Left cardiac atrium (tissue), 4 donors: Measurements from ENCODE around the gene NELFB. TPM values are rescaled to one million over a fixed set of nuclear protein-coding genes. Genes with fewer than 3 reads are reported as not detected.

Experiments used
- ATAC-seq, 2 donors: fragments of 200-7000 bp; cut with Tn5 transposase; one replicate each; pipeline ENCODE4 v1.9.1; 2020; ENCODE audit warnings: mild to moderate bottlenecking in 2 of 2, moderate library complexity in 2 of 2
- DNase-seq: peaks from one replicate; pipeline ENCODE4 v3.0.0-alpha.2; 2020
- intact Hi-C, 2 donors: fragments of 100-400 bp; cut with DNase I; formaldehyde crosslinking; loops; one replicate each; pipeline versions ENCODE4 v1.14.1 to v1.15.1; 2022 to 2023
- total RNA-seq, 2 donors: library from RNA; stranded (reverse); fragmentation: NEBNext Ultra II Directional; extraction: Animal tissue kit (Norgen Biotek cat#: 25700); gene quantifications; one replicate each; pipeline ENCODE4 v1.2.1, GENCODE V29; 2021
- donor health status: DM: no; HTN: yes; CAD: no.
- donor health status: DM: no; HTN: yes; CAD: no; lungs with severe emphysema.
- donor health status: DM: yes; HTN: yes; CAD: no.
- donor health status: Dilated cardiomyopathy.

NELFB gene
- total RNA-seq, 2 donors from 2014 or later: 35.1 to 38.1 TPM

- peak; percentile 56 to 61 for ATAC-seq
- intact Hi-C loops: loop anchor here in 1 of 2 donors (10.0 kb wide), 1 partner anchor 229 kb away; no protein-coding TSS in a partner anchor
- DNase-seq: peak; percentile 55
These were observed 40.2 kb downstream of the NELFB start for GRCh38 chr9:137295238-137295811.

GRCh38 chr9:137295849-137296669 is 40.9 kb downstream of the NELFB start:
- intact Hi-C loops: loop anchor here in 1 of 2 donors (10.0 kb wide), 1 partner anchor 229 kb away; no protein-coding TSS in a partner anchor

GRCh38 chr9:137296670-137297664 is 41.8 kb downstream of the NELFB start:
- ATAC-seq (peak; percentile 27 to 33), DNase-seq (peak; percentile 86)
- intact Hi-C loops: loop anchor here in 1 of 2 donors (10.0 kb wide), 1 partner anchor 228 kb away; no protein-coding TSS in a partner anchor

More at GRCh38 chr9:137295849-137296669, 40.9 kb downstream of the NELFB start:
- ATAC-seq (peak in 1 of 2 donors; percentile 1), DNase-seq (peak; percentile 31)

GRCh38 chr9:137297966-137298365 is 42.8 kb downstream of the NELFB start:
- DNase-seq (no peak), ATAC-seq (no peak)
- intact Hi-C loops: loop anchor here in 1 of 2 donors (10.0 kb wide), 1 partner anchor 227 kb away; no protein-coding TSS in a partner anchor

- intact Hi-C loops: loop anchor here in 1 of 2 donors (10.0 kb wide), 1 partner anchor 226 kb away; no protein-coding TSS in a partner anchor
- no peak for ATAC-seq
- peak; percentile 83 for DNase-seq
These were observed 43.5 kb downstream of the NELFB start for GRCh38 chr9:137298401-137299202.

GRCh38 chr9:137299203-137299565 is 44.1 kb downstream of the NELFB start:
- intact Hi-C loops: loop anchor here in 1 of 2 donors (10.0 kb wide), 1 partner anchor 226 kb away; no protein-coding TSS in a partner anchor
- DNase-seq (no peak), ATAC-seq (no peak)

GRCh38 chr9:137299938-137300337 is 44.8 kb downstream of the NELFB start:
- intact Hi-C loops: loop anchor here (10.0 kb wide), 2 partner anchors 105 to 225 kb away; no protein-coding TSS in a partner anchor
- ATAC-seq: no peak

GRCh38 chr9:137300567-137301080 is 45.5 kb downstream of the NELFB start:
- intact Hi-C loops: loop anchor here in 1 of 2 donors (10.0 kb wide), 2 partner anchors 104 to 224 kb away; no protein-coding TSS in a partner anchor
- DNase-seq (peak; percentile 26), ATAC-seq (no peak)

More at GRCh38 chr9:137299938-137300337, 44.8 kb downstream of the NELFB start:
- DNase-seq: peak; percentile 65

- intact Hi-C loops: loop anchor here in 1 of 2 donors (10.0 kb wide), 2 partner anchors 103 to 223 kb away; no protein-coding TSS in a partner anchor
- peak; percentile 12 to 16 for ATAC-seq
- DNase-seq: peak; percentile 48
These were observed 46.2 kb downstream of the NELFB start for GRCh38 chr9:137301081-137301947.

GRCh38 chr9:137302118-137302448 is 47.0 kb downstream of the NELFB start, which contains the start of gene NRARP:
NRARP (minus strand) TSS chr9:137302271; CDS start chr9:137301928, 343 bp downstream.
- DNase-seq: peak; percentile 95
- ATAC-seq: peak; percentile 62 to 70
- intact Hi-C loops: loop anchor here in 1 of 2 donors (10.0 kb wide), 2 partner anchors 103 to 223 kb away; no protein-coding TSS in a partner anchor

- intact Hi-C loops: loop anchor here in 1 of 2 donors (10.0 kb wide), 2 partner anchors 102 to 222 kb away; no protein-coding TSS in a partner anchor
- peak; percentile 34 for DNase-seq
- peak; percentile 4 to 17 for ATAC-seq
These were observed 47.5 kb downstream of the NELFB start for GRCh38 chr9:137302449-137303150.

GRCh38 chr9:137303151-137303892 is 48.2 kb downstream of the NELFB start:
- intact Hi-C loops: loop anchor here in 1 of 2 donors (10.0 kb wide), 2 partner anchors 101 to 221 kb away; no protein-coding TSS in a partner anchor
- ATAC-seq: no peak

GRCh38 chr9:137303893-137304382 is 48.8 kb downstream of the NELFB start:
- intact Hi-C loops: loop anchor here in 1 of 2 donors (10.0 kb wide), 2 partner anchors 101 to 221 kb away; no protein-coding TSS in a partner anchor
- DNase-seq (no peak), ATAC-seq (no peak)

More at GRCh38 chr9:137303151-137303892, 48.2 kb downstream of the NELFB start:
- peak; percentile 33 for DNase-seq

- intact Hi-C loops: loop anchor here in 1 of 2 donors (10.0 kb wide), 2 partner anchors 100 to 220 kb away; no protein-coding TSS in a partner anchor
- ATAC-seq (no peak), DNase-seq (no peak)
These were observed 49.4 kb downstream of the NELFB start for GRCh38 chr9:137304383-137305059.
